Right lobe of liver (tissue), 6 donors: ENCODE measurements around the gene MXD4. TPM values are rescaled to one million over a fixed set of nuclear protein-coding genes. Genes with fewer than 3 reads are reported as not detected.
A peak's percentile ranks its signal among the peaks of the same experiment; 100 is the strongest.
"Not testable (repeated sequence)": the region's sequence is repeated elsewhere in the genome, so short reads cannot be mapped to it uniquely, and the experiment has no call there.

Experiments used
- ATAC-seq, 4 donors: fragments of 200-7000 bp; cut with Tn5 transposase; one replicate each; pipeline ENCODE4 v1.9.1; 2020; ENCODE audit warnings: mild to moderate bottlenecking in 4 of 4, moderate library complexity in 4 of 4
- DNase-seq, 3 donors: peaks; one replicate each; pipeline ENCODE4 v3.0.0-alpha.2; 2020
- H3K27ac ChIP-seq, 3 donors: fragments of 200-600 bp; one replicate each; pipeline ENCODE4 v1.8.0; 2022
- H3K27me3 ChIP-seq, 2 donors: fragments of 200-600 bp; one replicate each; pipeline ENCODE4 v1.8.0; 2022
- H3K36me3 ChIP-seq, 4 donors: fragments of 200-600 bp; sonication (generic) in 1 of 4; one replicate each; pipeline versions ENCODE4 v1.5.1 to v1.8.0; 2017 to 2022; ENCODE audit warnings: control low read depth in 1 of 4
- H3K4me1 ChIP-seq, 4 donors: fragments of 200-600 bp; sonication (generic) in 1 of 4; one replicate each; pipeline versions ENCODE4 v1.5.1 to v1.8.0; 2017 to 2022; ENCODE audit warnings: control low read depth in 1 of 4
- H3K4me3 ChIP-seq, 3 donors: fragments of 200-600 bp; one replicate each; pipeline ENCODE4 v1.8.0; 2022
- H3K9me3 ChIP-seq, 4 donors: fragments of 200-600 bp; sonication (generic) in 1 of 4; one replicate each; pipeline versions ENCODE4 v1.5.1 to v1.8.0; 2017 to 2022; ENCODE audit warnings: control low read depth in 1 of 4
- POLR2A ChIP-seq: fragments of 450-650 bp; IDR thresholded peaks from one replicate; pipeline ENCODE4 v1.6.1; 2017; ENCODE audit warnings: antibody characterized with exemption, mild to moderate bottlenecking
- WGBS: methylation state at CpG from one replicate; pipeline ENCODE4 v1.1.6; 2018; ENCODE audit warnings: low coverage, low lambda C conversion rate; ENCODE audit not compliant: insufficient coverage; ENCODE audit errors: missing lambda C conversion rate; 5-methylcytosine and 5-hydroxymethylcytosine counted together
- intact Hi-C, 2 donors: fragments of 100-400 bp; cut with DNase I; formaldehyde crosslinking; loops; one replicate each; pipeline versions ENCODE4 v1.11.2 to v1.14.1; 2022
- total RNA-seq, 6 experiments: library from RNA; depleted of rRNA in 2 of 6; stranded (reverse); fragments of >200 nt in 2 of 6; fragmentation: NEBNext Ultra II Directional in 3 of 6; extraction: Animal tissue kit (Norgen Biotek cat#: 25700) in 3 of 6; gene quantifications; one replicate each; pipeline versions ENCODE4 v1.1.0 to v1.2.4, GENCODE V29; 2016 to 2023
- TF ChIP-seq, protein P1 (sequence below), 4 donors: fragments of 200-600 bp in 3 of 4; fragments of 450-650 bp in 1 of 4; IDR thresholded peaks; one replicate each; pipeline versions ENCODE4 v1.5.1 to v1.8.0; 2016 to 2022; ENCODE audit warnings: antibody characterized with exemption in 4 of 4, mild to moderate bottlenecking in 2 of 4
- donor health status: DM: no; HTN: yes; CAD: no.
- donor health status: DM: no; HTN: no; CAD: no.
- donor health status: DM: no; HTN: no; CAD: no.
- donor health status: DM: no; HTN: yes; CAD: no.
- donor health status: DM: no; HTN: yes; CAD: no.

MXD4 gene
- total RNA-seq, 6 experiments from 2014 or later: 17.8 to 23.0 (median 19.7) TPM

DNA sequence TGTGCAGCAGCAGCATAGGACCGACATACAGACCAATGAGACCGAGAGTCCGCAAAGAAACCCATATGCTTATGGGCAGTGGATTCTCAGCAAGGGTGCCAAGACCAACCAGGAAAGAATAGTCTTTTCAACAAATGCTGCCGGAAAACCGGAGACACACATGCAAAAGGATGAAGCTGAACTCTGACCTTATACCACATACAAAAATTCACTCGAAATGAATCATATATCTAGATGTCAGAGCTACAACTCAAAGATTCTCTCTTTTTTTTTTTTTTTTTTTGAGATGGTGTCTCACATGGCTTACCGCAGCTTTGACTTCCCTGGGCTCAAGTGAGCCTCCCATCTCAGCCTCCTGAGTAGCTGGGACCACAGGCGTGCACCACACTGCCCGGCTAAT lies 16.0 kb upstream of the MXD4 start:
- WGBS: 84% methylated on average over 6 of the region's 9 CpGs
- H3K27ac ChIP-seq: no peak overlapping the region
- TF ChIP-seq, protein P1, sequence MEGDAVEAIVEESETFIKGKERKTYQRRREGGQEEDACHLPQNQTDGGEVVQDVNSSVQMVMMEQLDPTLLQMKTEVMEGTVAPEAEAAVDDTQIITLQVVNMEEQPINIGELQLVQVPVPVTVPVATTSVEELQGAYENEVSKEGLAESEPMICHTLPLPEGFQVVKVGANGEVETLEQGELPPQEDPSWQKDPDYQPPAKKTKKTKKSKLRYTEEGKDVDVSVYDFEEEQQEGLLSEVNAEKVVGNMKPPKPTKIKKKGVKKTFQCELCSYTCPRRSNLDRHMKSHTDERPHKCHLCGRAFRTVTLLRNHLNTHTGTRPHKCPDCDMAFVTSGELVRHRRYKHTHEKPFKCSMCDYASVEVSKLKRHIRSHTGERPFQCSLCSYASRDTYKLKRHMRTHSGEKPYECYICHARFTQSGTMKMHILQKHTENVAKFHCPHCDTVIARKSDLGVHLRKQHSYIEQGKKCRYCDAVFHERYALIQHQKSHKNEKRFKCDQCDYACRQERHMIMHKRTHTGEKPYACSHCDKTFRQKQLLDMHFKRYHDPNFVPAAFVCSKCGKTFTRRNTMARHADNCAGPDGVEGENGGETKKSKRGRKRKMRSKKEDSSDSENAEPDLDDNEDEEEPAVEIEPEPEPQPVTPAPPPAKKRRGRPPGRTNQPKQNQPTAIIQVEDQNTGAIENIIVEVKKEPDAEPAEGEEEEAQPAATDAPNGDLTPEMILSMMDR (IDR thresholded peaks at IDR 0.05): no peak
- TF ChIP-seq POLR2A: no peak
- H3K9me3 ChIP-seq: no peaks in the 10 kb centered on the region
- no peak for ATAC-seq
- no peak overlapping the region for H3K4me3 ChIP-seq
- no peaks in the 10 kb centered on the region for H3K27me3 ChIP-seq
- no peaks in the 10 kb centered on the region for H3K4me1 ChIP-seq
- intact Hi-C loops: no loop called here
- peak in 1 of 3 donors; percentile 1 for DNase-seq
- no peaks in the 10 kb centered on the region for H3K36me3 ChIP-seq

DNA sequence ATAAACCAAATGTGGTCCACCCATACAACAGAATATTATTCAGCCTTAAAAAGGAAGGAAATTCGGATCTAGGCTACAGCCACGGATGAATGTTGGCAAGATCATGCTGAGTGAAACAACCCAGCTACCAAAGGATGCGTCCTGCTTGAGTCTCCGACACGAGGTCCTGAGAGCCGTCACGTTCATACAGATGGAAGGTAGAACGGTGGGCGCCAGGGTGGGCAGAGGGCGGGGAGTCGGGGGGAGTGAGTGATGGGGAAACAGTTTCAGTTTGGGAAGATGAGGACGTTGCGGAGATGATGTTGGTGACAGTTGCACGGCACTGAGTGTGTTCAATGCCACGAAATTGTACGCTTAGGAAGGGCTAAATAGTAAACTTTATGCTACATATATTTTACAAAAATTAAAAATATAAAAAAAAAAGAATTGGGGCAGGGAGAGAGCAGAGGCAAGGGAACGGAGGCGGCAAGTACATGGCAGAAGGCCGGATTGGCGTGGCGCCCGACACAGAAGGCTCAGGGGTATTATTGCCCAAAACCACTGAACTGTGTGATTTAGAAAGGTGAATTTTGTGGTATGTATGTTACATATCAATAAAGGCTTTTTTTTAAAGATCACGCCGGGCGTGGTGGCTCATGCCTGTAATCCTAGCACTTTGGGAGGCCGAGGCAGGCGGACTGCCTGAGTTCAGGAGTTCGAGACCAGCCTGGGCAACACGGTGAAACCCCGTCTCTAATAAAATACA lies 14.8 kb upstream of the MXD4 start:
- no peaks in the 10 kb centered on the region for H3K36me3 ChIP-seq
- H3K9me3 ChIP-seq: no peaks in the 10 kb centered on the region
- no peak overlapping the region for H3K27ac ChIP-seq
- TF ChIP-seq, protein P1 (IDR thresholded peaks at IDR 0.05): no peak
- H3K4me1 ChIP-seq: no peaks in the 10 kb centered on the region
- DNase-seq (peak in 2 of 3 donors; percentile 8 to 18), ATAC-seq (no peak)
- H3K4me3 ChIP-seq: no peak overlapping the region
- intact Hi-C loops: no loop called here
- 90% methylated on average over 27 of the region's 30 CpGs for WGBS
- H3K27me3 ChIP-seq: no peaks in the 10 kb centered on the region

DNA sequence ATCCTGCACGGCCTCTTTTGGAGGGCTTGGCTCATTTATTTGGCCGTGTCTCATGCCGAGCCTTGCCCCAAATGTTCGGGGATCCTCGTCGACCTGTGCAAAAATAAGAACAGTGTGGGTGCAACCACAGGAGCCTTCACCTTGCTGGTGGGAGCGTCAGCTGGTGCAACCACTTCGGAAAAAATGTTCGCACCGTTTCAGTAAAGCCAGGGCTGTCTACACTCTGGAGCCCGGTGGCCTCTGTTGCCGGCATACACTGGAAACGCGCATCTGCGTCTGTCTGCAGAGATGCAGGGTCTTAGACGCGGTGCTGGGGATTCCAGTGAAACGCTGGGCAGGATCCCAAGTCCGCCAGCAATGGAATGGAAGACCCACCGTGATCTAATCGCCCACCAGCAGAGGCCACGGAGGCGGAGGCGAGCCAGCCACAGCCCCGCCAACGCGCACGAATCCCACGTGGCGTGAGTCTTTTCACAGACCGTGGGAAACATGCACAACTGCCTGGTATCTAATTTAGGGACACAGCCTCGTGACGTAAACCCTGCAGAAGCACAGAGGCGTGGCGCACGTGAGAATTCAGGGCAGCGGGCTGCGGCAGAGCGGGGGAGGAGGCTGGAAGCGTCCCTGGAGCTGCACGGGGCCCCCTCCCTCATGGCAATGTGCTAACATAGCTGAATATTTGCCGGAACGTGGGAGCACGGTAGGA lies 13.8 kb upstream of the MXD4 start:
- 87% methylated on average over 17 of the region's 44 CpGs for WGBS
- no peak overlapping the region for H3K4me3 ChIP-seq
- DNase-seq (peak in 2 of 3 donors; percentile 5 to 46), ATAC-seq (no peak)
- H3K27me3 ChIP-seq: no peaks in the 10 kb centered on the region
- TF ChIP-seq, protein P1 (IDR thresholded peaks at IDR 0.05): no peak
- no peak for TF ChIP-seq POLR2A
- no peak overlapping the region for H3K27ac ChIP-seq
- intact Hi-C loops: no loop called here
- H3K4me1 ChIP-seq: no peaks in the 10 kb centered on the region
- no peaks in the 10 kb centered on the region for H3K9me3 ChIP-seq
- H3K36me3 ChIP-seq: no peaks in the 10 kb centered on the region

DNA sequence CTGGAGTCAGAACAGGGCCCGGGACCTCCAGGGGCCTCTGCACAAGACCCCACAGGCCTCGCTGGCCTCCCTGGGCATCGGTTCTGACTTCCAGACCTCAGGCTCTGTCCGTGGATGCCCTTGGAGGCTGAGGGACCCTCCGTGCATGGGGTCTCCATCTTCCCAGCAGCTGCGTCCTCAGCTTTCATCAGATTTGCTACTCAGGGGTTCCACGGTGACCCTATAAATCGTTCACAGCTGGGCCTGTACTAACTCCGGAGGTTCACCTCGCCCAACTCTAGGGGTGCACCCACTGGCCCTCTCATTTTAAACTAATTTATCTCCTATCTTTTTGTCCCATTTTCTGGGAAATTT lies 13.1 kb upstream of the MXD4 start:
- H3K27ac ChIP-seq, ATAC-seq, H3K4me1 ChIP-seq, intact Hi-C loops, DNase-seq, H3K27me3 ChIP-seq, H3K4me3 ChIP-seq, H3K36me3 ChIP-seq, H3K9me3 ChIP-seq: not testable (repeated sequence)
- no CpG with 5 or more reads among the region's 10 CpGs for WGBS

DNA sequence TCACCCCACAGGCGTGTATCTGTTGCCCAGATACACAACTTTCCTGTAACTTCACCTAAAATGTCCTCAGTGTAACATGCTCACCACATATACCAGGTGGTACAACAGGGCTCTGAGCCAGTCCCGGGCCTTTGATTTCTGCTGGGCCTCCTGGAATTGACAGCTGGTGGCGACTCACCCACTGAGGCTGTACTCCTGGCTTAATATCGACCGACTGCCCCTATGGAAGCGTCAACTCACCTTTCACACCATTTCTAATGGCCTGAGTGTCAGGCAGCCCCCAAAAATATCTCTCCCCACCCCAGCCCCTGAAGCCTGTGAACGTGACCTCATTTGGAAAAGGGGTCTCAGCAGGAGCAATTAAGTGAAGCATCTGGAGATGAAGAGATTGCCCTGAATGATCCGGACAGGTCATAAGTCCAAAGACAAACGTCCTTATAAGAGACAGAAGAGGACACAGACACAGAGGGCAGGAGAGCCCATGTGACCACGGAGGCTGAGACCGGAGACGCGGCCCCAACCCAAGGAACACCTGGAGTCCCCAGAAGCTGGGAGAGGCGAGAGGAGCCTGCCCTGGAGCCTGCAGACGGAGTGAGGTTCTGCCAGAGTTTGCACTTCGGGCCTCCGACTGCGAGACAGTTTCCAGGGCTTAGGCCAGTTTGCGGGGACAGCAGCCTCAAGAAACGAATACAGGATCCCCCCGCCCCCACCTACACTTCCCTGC lies 12.6 kb upstream of the MXD4 start:
- intact Hi-C loops: no loop called here
- H3K4me3 ChIP-seq: no peak overlapping the region
- H3K9me3 ChIP-seq: no peaks in the 10 kb centered on the region
- no peaks in the 10 kb centered on the region for H3K4me1 ChIP-seq
- no peaks in the 10 kb centered on the region for H3K36me3 ChIP-seq
- H3K27ac ChIP-seq: no peak overlapping the region
- DNase-seq (peak in 2 of 3 donors; percentile 5 to 42), ATAC-seq (no peak)
- H3K27me3 ChIP-seq: no peaks in the 10 kb centered on the region
- WGBS: 81% methylated on average over 8 of the region's 21 CpGs
- TF ChIP-seq, protein P1 (IDR thresholded peaks at IDR 0.05): no peak
- no peak for TF ChIP-seq POLR2A
